ENCODE data around the gene ETFDH.
"Not testable (repeated sequence)": the region's sequence is repeated elsewhere in the genome, so short reads cannot be mapped to it uniquely, and the experiment has no call there.

Gene ETFDH

DNA sequence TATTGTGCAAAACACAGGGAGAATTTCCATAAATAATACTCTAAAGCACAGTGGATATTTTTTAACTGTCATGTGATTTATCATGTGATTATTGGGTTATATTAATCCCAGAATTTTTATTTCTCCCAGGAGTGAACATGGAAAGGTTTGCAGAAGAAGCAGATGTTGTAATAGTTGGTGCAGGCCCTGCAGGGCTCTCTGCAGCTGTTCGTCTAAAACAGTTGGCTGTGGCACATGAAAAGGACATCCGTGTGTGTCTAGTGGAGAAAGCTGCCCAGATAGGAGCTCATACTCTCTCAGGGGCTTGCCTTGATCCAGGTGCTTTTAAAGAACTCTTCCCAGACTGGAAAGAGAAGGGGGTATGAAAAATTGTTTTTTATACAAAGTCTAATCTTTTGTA lies 10.0 kb downstream of the ETFDH start:
- TF ChIP-seq, protein P1, sequence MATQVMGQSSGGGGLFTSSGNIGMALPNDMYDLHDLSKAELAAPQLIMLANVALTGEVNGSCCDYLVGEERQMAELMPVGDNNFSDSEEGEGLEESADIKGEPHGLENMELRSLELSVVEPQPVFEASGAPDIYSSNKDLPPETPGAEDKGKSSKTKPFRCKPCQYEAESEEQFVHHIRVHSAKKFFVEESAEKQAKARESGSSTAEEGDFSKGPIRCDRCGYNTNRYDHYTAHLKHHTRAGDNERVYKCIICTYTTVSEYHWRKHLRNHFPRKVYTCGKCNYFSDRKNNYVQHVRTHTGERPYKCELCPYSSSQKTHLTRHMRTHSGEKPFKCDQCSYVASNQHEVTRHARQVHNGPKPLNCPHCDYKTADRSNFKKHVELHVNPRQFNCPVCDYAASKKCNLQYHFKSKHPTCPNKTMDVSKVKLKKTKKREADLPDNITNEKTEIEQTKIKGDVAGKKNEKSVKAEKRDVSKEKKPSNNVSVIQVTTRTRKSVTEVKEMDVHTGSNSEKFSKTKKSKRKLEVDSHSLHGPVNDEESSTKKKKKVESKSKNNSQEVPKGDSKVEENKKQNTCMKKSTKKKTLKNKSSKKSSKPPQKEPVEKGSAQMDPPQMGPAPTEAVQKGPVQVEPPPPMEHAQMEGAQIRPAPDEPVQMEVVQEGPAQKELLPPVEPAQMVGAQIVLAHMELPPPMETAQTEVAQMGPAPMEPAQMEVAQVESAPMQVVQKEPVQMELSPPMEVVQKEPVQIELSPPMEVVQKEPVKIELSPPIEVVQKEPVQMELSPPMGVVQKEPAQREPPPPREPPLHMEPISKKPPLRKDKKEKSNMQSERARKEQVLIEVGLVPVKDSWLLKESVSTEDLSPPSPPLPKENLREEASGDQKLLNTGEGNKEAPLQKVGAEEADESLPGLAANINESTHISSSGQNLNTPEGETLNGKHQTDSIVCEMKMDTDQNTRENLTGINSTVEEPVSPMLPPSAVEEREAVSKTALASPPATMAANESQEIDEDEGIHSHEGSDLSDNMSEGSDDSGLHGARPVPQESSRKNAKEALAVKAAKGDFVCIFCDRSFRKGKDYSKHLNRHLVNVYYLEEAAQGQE (IDR thresholded peaks at IDR 0.05; ENCODE audit: insufficient replicate concordance, low read depth), result no peak
- TF ChIP-seq SPI1 (IDR thresholded peaks at IDR 0.05; ENCODE audit: borderline replicate concordance, low read depth) (no peak), GABPA (IDR thresholded peaks at IDR 0.05; ENCODE audit: low read depth) (no peak), POLR2AphosphoS5 (IDR thresholded peaks at IDR 0.05; ENCODE audit: low read depth) (no peak)
- TF ChIP-seq, protein P2, sequence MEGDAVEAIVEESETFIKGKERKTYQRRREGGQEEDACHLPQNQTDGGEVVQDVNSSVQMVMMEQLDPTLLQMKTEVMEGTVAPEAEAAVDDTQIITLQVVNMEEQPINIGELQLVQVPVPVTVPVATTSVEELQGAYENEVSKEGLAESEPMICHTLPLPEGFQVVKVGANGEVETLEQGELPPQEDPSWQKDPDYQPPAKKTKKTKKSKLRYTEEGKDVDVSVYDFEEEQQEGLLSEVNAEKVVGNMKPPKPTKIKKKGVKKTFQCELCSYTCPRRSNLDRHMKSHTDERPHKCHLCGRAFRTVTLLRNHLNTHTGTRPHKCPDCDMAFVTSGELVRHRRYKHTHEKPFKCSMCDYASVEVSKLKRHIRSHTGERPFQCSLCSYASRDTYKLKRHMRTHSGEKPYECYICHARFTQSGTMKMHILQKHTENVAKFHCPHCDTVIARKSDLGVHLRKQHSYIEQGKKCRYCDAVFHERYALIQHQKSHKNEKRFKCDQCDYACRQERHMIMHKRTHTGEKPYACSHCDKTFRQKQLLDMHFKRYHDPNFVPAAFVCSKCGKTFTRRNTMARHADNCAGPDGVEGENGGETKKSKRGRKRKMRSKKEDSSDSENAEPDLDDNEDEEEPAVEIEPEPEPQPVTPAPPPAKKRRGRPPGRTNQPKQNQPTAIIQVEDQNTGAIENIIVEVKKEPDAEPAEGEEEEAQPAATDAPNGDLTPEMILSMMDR (IDR thresholded peaks at IDR 0.05; ENCODE audit: insufficient read depth, low read length), result no peak
- peak; percentile 18 to 30 for DNase-seq (ENCODE audit: low read depth in 1 of 2, low spot score in 1 of 2)

DNA sequence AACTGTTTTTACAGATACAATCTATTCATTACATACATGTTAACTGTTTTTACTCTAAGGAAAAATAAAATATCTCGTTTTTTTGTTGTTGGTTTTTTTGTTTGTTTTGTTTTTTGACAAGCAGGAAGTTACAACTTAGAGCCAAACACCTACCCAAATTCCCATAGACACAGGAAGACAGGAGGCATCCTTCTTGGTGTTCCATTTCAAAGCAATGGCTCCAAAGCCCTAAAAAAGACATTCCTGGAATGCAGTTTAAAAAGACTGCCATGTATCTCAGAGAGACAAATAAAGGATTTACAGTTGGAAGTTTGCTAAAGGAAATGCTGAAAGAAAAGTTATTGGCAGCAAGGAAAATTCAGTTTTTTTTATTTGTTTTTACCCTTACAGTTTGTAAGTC lies 16.7 kb downstream of the ETFDH start:
- Histone ChIP-seq H3K27ac (replicated peaks) (no peak overlapping the region), H3K4me3 (replicated peaks; ENCODE audit: insufficient read depth, low read length) (no peak overlapping the region), H3K27me3 (ENCODE audit: insufficient read depth, poor library complexity, severe bottlenecking) (no peaks in the 10 kb centered on the region)
- TF ChIP-seq, protein P2 (IDR thresholded peaks at IDR 0.05; ENCODE audit: insufficient read depth, low read length), result no peak
- no peak for TF ChIP-seq GABPA (IDR thresholded peaks at IDR 0.05; ENCODE audit: low read depth)
- DNase-seq (ENCODE audit: low read depth in 1 of 2, low spot score in 1 of 2), result no peak

More for the DNA sequence above, 10.0 kb downstream of the ETFDH start:
- no peaks in the 10 kb centered on the region for H3K27me3 ChIP-seq (ENCODE audit: insufficient read depth, poor library complexity, severe bottlenecking)
- H3K4me3 ChIP-seq (replicated peaks; ENCODE audit: insufficient read depth, low read length), result no peak overlapping the region
- H3K27ac ChIP-seq (replicated peaks), result no peak overlapping the region

DNA sequence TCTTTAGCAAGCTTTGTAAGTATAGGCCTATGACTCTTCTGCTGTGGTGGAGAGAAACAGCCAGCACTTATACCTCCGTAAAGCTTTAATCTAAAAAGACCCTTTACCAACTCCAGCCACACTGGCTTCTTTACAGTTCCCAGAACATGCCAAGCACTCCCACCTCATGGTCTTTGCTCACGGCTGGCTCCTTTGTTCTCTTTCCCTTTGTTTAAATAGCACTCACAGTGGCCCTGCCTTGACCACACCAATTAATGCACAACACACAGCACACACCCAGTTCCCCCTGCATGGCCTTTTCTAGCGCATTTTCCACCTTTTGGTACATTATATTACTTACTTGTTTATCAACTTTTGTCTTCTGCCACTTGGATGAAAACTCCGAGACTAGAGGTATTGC lies 32.2 kb downstream of the ETFDH start:
- H3K27ac ChIP-seq (replicated peaks), result no peak overlapping the region
- no peak for DNase-seq (ENCODE audit: low read depth in 1 of 2, low spot score in 1 of 2)
- TF ChIP-seq SPI1 (IDR thresholded peaks at IDR 0.05; ENCODE audit: borderline replicate concordance, low read depth) (no peak), GABPA (IDR thresholded peaks at IDR 0.05; ENCODE audit: low read depth) (no peak), POLR2AphosphoS5 (IDR thresholded peaks at IDR 0.05; ENCODE audit: low read depth) (no peak)
- TF ChIP-seq, protein P2 (IDR thresholded peaks at IDR 0.05; ENCODE audit: insufficient read depth, low read length), result no peak
- TF ChIP-seq, protein P1 (IDR thresholded peaks at IDR 0.05; ENCODE audit: insufficient replicate concordance, low read depth), result no peak
- H3K4me3 ChIP-seq (replicated peaks; ENCODE audit: insufficient read depth, low read length), result no peak overlapping the region
- no peaks in the 10 kb centered on the region for H3K27me3 ChIP-seq (ENCODE audit: insufficient read depth, poor library complexity, severe bottlenecking)

DNA sequence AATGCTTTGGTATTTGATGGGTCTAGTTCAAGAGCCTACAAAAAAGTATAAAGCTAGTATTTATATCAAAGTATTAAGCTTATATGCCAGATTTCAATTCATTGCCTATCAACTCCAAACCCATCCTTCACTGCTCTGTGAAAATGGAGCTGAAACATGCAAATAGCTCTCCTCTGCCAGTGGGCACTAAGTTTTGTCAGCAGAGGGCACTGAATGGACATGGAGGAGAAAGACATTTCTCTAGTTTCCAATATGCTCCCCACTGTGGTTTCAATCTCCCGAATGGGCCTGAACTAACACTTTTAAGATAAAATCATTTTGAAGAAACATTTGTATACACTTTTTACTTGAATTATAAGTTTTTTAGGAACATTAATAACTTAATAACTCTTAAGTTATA lies 38.7 kb downstream of the ETFDH start:
- no peak for TF ChIP-seq POLR2AphosphoS5 (IDR thresholded peaks at IDR 0.05; ENCODE audit: low read depth)
- no peak for TF ChIP-seq SPI1 (IDR thresholded peaks at IDR 0.05; ENCODE audit: borderline replicate concordance, low read depth)
- TF ChIP-seq GABPA (IDR thresholded peaks at IDR 0.05; ENCODE audit: low read depth), result no peak
- TF ChIP-seq, protein P2 (IDR thresholded peaks at IDR 0.05; ENCODE audit: insufficient read depth, low read length), result no peak
- TF ChIP-seq, protein P1 (IDR thresholded peaks at IDR 0.05; ENCODE audit: insufficient replicate concordance, low read depth), result no peak
- H3K27me3 ChIP-seq (ENCODE audit: insufficient read depth, poor library complexity, severe bottlenecking), result no peaks in the 10 kb centered on the region
- H3K27ac ChIP-seq (replicated peaks), result no peak overlapping the region
- no peak overlapping the region for H3K4me3 ChIP-seq (replicated peaks; ENCODE audit: insufficient read depth, low read length)
- DNase-seq (ENCODE audit: low read depth in 1 of 2, low spot score in 1 of 2), result no peak

DNA sequence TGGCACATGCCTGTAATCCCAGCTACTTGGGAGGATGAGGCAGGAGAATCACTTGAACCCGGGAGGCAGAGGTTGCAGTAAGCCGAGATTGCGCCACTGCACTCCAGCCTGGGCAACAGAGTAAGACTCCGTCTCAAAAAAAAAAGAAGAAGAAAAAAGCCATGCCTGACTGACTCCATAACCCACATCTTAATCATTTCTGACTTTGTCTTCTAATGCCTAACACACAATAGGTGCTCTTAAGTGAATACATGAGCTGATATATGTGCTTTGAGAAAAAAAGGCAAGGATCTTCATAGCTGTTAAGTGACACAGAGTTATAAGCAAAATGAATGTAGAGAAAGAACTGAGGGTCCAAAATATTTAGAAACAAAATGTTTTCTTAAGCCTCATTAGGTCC lies 40.5 kb downstream of the ETFDH start:
- H3K27ac ChIP-seq (replicated peaks); DNase-seq (ENCODE audit: low read depth in 1 of 2, low spot score in 1 of 2); H3K27me3 ChIP-seq (ENCODE audit: insufficient read depth, poor library complexity, severe bottlenecking); H3K4me3 ChIP-seq (replicated peaks; ENCODE audit: insufficient read depth, low read length): not testable (repeated sequence)
